GM18907 (cell line): ENCODE results near the gene ZNF618.
"Not testable (repeated sequence)": the region's sequence is repeated elsewhere in the genome, so short reads cannot be mapped to it uniquely, and the experiment has no call there.

Source experiments
- ATAC-seq: cut with Tn5 transposase; IDR thresholded peaks from one replicate; pipeline ENCODE4 v1.9.1; 2021; ENCODE audit warnings: mild to moderate bottlenecking, moderate library complexity; ENCODE audit not compliant: unreplicated experiment

Gene ZNF618

DNA sequence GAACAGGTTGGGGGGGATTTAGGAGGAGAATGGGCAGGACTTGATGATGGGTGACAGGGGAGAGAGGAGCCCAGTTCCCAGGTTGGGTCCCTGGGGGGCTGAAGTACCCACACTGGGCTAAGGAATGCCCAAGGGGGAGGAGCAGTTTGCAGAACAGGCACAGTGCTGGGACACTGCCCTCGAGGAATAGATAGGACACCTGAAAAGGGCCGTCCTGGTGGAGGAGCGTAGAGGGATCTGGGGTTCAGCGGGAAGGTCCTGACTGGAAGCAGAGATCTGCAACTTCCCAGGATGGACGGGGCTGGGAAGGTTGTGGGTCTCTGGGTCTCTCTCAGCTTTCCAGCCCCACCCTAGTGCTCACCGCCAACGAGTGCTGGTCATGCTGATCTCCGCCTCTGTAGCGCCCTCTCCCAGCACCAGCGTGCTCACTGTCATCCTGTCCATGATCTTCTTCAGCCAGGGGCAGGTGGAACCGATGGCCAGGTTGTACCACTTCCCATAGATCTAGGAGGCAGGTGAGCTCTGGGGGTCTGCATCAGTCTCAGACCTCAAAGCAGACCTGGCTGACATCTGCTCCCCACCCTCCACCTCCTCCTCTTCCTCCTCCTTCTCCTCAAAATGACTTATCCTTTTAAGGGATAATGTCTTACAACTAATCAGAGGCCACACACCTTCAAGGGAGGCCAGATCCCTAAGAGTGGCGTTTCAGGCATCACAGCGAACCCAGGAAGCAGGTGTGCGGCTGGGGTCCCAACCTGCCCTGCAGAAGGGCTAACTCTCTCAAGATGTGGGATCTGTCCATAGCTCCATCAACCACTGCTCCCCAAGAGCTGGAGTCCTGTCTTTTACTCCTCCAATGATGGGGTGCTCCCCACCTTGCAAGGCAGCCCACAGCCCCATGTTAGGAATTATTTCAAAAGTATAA lies 200.4 kb downstream of the ZNF618 start:
- ATAC-seq, result no peak

DNA sequence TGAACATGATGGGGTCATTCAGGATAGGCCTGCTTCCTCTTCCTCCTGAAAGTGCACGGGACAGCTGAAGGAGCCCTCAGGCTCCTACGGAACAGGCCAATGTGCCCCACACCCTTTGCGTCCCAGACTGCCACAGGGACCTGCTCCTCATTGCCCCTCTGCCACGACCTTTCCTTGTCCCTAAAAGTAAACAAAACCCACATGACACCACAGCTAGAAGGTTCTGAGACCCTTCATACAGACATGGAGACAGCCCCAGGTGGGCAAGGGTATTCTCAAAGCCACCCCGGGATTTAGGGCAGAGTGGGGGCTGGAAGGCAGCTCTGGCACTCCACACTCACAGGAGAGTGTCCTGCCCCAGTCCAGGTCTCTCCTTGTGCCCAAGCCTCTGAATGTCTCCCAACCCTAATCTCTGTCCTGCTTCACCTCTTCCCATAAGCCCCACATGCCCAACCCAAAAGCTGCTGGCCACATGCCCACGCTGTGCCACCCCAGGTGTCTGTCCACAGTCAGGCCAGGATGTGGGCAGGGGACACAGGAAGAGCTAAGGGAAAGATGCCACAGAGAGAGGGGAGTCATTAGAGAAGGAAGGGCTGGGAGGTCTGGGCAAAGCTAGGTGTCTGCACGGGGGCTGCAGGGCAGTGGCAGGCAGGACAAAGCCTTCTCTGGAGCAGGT lies 201.2 kb downstream of the ZNF618 start:
- ATAC-seq, result no peak

DNA sequence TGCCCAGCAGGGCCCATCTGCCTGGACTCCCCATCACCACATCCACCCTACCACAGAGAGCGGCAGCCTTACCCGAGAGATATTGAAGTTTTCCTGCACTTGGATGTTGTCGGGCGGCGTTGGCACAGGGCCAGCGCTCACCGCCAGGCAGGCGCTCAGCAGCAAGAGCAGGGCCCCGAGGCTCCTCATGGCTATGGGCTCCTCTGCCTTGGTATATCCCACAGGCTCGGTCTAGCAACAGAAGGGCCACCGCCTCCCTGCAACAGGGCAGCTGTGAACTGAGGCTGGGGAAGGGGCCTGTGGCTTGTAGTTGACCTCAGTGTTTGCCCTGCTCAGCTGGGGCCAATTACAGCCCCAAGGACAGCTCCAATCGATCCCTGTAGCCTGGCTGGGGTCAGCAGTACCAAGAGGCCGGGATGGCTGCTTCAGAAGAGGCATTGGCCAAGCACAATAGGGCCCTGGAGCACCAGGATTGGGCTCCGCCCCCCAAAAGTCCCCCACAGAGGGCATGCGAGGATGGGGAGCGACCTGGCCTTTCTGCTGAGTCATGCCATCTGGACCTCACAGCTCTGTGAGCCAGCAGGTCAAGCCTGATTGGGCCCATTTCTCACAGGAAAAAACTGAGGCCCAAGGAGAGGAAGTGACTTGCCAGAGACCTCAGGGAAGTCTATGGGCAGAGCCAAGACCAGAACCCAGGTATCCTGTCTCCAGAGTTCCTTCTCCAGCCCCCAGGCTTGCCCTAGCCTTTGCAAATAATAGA lies 202.1 kb downstream of the ZNF618 start, which contains the start of gene AMBP:
TSS of gene AMBP (minus strand) at position 280 of the 760 bp plus-strand sequence. CDS start at position 189, 91 bp downstream.
- ATAC-seq, result no peak

DNA sequence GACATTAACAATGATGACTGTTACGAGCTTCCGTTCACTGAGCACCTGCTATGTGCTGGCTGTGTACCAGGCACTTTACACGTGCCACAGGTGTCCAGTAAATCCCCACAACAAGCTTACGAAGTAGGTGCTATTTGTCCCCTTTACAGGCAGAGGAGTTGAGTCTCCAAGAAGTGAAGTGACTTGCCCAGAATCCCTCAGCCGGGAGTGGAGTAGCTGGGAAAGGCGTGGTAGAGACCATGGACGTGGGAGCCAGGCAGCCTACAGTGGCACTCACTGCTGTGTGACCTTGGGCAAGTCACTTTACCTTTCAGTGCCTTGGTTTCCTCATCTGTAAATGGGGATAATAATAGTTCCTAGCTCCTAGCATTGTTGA lies 202.7 kb downstream of the ZNF618 start:
- no peak for ATAC-seq

DNA sequence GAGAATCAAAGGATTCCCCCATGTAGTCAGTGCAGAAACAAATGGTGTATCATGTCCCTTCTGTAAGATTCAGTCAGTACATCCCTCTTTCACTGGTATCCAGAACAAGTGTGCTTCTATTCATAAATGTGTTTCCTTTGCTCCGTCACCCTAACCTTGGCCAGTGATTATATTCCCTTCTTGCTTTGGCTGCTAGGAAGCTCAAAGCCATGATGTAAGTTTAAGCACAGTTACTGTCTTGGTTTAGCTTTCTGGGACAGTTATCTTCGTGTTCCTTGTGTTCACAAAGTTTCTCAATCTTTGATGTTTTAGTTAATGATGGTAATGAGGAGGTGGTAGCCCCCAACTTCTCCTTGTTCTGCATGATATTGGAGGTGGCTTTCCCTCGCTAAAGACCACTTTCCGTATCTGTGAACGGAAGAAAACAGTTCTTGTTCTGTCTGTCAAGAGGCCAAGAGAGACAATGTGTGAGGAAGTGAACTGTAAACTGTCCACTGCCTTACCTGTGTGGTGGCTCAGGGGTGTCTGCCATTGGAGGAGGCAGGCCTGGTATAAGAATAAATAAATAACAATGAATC lies 204.2 kb downstream of the ZNF618 start:
- no peak for ATAC-seq

DNA sequence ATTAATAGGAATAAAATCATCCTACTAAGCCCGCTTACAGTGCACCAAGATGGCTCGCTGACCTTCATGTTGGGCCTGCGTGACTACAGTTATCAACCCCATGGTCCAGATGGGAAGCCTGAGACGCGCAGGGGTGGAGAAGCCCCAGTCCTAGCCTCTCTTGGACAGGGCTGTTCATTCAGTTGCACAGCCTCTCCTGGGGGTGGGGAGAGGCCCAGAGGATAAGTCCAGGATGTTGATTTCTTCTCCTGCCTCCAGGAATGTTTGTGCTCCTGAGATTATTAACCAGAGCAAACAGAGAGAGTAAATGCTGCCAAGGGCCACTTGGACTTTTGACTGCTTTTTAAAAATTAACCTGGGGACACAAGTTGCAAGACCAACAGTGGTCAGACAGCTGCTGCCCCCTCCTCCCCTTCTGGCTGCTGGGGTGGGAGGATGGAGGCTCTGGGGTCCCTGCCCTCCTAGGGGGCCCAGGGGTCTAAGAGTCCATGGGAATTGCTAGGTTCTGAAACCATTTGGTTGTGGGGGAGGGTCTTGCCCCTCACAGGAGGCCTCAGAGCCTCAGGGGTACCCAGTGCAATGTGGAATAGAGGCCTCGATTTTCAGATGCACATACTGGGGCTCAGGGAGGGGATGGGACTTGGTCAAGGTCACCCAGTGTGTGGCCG lies 204.8 kb downstream of the ZNF618 start:
- ATAC-seq, result no peak

DNA sequence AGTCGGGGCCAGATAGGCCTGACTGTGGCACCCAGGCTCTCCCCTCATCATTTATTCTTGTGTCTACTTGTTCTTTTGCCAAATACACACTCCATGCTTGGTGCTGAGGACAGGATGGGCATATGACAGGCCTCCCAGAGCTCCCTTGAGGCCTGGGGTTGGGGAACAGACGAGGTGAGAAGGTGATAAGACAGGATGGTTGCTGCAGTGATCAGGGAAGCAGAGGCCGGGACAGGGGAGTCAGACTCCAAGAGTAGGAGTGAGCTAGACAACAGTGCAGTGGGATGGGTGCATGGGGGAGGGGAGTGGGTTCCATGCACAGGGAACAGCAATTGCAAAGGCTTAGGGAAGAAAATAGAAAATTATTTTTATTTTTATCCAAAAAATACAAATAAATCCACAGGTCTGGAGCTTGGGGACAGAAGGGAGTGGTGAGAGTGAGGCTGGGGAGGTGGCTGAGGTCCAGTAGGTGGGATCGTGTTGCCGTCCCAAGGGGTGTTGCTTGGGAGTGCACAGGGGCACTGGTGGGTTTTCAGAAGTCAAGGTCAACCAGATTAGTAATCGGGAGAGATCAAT lies 205.4 kb downstream of the ZNF618 start:
- ATAC-seq, result no peak

DNA sequence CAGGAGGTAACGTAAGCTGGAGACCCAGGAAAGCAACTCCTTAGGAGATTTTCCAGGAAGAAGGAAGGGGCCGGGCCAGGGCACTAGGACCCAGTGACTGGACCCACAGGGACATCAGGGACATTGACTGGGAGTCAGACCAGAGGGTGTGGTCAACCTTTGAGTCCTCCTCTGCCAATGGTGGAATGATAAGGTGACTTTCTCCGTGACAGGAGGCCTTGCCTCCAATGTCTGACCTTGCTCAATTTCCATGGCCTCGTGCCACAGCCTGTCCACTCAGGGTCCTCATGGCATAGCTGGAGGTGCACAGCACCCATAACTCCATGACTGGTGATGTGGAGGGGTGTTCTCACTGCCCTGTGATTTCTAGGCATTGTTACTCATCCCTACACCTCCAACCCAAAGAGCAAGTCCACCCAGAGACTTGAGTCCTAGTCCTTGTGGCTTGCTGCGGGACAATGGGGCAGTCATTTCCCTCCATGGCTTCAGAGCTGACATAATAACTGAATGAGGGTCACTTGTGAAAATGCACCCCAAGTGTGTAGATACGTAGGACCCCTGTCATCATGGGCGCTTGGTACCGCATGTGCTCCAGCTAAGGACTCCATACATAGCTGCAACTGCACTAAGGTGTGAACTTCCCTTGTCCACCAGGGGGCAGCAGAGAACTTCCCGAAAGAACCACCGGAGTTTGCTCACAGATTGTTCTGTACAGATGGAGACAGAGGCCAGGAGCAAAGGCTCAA lies 206.1 kb downstream of the ZNF618 start:
- ATAC-seq, result peak; percentile 72

DNA sequence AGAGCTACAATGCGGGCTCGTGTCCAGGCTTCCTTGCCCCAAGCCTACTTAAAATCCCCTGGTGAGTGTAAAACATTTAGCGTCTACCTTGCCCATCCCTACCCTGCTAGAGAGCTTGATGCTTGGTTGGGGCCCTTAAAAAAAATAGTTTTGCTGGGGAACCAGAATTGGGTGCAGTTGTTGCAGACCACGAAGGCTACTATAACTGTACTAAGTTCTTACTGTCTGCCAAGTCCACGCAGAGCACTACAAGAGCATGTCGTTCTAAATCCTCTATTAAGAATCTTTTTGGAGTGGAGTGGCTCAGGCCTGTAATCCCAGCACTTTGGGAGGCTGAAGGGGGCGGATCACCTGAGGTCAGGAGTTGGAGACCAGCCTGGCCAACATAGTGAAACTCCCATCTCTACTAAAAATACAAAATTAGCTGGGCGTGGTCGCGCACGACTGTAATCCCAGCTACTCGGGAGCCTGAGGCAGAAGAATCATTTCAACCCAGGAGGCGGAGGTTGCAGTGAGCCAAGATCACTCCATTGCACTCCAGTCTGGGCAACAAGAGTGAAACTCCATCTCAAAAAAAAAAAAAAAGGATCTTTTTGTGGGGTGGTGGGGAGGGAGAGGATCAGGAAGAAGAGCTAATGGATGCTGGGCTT lies 206.8 kb downstream of the ZNF618 start:
- ATAC-seq, result not testable (repeated sequence)

DNA sequence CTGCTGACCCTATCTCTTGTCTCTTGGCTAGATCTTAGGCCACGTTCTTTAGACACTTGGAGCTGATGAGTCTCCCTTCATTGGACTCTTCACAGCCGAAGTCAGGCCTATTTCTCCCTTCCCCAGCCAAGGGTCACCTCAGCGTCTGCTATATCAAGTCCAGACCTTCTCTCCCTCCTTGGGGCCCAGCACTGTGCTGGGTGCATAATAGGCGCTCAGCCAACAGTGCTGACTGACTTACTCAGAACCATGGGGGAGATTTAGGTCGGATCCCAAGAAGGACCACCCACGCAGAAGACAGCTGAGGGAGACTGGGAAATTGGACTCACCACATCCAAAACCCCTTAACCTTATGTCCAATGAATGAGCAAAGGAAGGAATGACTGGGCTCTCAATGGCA lies 207.6 kb downstream of the ZNF618 start:
- no peak for ATAC-seq

DNA sequence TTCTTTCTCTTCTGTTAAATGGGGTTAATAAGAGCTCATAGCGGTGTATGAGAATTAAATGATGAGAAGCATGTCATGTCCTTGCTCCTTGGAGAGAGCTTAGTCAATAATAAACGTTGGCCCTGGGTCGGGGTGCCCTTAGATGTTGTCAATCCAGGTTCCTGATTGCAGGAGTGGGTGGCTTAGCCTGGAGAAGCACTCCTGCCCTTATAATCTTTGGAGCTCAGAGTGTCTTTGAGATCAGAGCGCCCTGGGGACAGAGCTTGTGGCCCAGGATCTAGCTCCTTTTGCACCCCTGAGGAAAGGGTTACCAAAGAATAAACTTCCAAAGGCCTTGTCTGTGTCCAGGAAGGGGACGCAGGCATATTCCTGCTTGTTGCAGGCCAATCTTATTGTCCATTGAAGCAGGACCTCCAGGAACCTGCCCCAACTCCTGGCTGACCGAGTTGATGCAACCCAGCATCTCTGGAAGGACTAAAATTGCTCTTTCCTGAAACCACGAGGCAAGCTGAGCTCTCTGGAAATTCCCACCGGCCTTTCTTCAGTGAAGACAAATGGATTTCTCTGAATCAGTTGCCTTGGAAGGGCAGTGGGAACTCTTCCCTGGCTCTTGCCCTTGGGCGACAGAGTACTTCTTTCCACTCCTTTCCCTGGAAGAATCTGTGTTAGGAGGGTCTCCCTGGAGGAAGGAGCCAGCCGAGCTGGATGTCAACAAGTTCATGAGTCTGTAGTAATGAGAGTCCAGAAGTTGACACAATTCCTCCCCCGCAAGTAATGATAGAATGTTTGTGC lies 208.4 kb downstream of the ZNF618 start:
- no peak for ATAC-seq

DNA sequence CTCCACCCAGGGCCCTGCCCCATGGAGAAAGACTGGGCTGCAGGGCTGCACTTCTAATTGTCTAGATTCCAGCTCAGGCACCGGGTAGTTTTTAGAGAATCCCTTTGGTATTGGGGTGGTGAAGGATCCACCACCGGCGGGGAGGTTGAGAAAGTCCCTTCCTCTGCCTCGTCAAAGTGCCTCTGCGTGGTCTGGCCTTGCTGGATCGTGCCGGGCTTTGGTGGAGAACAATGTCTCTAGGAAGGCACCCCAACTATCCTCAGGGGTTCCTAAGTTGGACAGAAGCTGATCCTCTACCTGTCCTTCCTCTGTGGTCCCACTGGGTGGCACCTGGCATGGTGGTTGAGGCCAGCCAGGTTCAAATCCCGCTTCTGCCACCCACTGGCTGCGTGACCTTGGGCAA lies 209.3 kb downstream of the ZNF618 start:
- ATAC-seq, result no peak

DNA sequence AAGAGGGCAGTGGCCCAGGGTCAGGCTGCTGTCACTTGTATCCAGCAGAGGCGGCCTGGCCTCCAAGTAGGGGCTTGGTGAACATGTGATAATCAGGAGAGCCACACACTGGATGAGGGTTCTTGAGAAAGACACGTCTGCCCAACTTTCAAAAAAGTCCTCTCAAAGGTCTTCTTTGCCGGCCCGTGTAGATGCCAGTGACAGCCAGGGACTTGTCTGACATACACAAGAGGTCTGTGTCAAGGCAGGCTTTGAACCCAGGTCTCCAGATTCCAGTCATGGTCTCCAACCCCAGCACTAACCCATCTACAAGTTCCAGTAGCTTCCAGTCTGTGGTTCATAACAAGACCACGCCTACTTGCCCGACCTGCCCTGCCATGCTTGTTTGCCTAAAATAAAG lies 209.9 kb downstream of the ZNF618 start:
- no peak for ATAC-seq

DNA sequence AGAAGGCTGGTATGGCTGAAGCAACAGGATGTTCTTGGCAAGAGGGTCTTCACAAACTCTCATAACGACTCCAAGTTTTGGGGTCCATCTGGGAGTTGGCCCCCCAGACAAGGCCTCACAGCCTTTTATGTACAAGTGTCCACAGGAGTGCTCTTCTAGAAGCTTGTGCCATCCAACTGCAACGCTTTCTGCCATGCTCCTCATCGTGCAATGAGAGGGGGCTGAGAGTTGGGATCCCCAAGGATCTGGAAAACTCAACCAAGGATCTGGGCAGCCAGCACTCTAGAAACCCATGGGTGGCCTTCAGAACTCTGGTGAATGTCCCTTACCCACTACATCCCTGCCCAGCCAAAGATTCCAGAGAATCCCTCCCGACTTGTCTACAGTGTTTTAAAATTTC lies 210.5 kb downstream of the ZNF618 start:
- no peak for ATAC-seq

DNA sequence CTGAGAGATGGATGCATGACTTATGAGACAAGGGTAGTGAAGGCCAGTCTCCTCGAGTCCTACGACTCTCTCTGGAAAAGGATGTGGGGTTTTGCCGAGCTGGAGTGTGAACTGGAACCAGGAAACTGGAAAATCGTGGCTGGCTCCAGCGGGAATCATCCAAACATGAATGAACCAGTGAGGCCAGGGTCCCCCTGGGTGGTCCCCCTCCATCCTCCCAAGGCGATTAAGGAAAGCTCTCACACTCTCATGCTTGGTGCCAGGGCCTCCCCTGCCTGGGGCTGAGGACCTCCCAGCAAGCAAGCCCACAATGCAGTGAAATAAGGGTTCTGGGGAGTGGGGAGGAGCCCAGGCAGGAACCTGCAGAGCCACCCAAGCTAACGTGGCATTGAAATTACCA lies 211.6 kb downstream of the ZNF618 start:
- no peak for ATAC-seq

DNA sequence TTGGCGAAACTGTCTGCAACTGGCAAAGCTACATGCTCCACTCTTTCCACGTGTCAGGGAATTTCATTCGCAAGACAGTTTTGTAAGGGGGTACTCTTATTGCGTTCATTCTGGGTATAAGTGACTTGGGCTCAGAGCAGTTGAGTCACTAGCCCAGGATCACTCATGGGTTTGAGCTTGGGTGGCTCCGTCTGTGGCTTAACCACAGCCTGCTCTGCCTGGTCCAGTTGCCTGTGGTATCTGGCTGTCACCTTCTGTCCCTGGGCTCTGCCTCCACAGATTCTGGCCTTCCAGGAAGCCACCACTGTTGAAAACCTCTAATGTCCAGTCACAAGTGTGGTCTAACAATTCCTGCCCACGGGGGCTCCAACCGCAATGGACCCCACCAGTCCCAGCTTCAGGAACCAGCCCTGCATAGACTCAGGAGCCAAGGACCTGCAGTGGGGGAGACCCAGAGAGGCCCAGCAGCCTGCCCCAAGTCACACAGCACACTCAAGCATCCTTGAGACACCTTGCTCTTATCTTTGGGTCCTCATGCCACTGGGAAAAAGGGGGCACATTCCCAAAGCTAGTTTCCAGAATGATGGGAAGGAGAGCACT lies 212.6 kb downstream of the ZNF618 start:
- ATAC-seq, result no peak

DNA sequence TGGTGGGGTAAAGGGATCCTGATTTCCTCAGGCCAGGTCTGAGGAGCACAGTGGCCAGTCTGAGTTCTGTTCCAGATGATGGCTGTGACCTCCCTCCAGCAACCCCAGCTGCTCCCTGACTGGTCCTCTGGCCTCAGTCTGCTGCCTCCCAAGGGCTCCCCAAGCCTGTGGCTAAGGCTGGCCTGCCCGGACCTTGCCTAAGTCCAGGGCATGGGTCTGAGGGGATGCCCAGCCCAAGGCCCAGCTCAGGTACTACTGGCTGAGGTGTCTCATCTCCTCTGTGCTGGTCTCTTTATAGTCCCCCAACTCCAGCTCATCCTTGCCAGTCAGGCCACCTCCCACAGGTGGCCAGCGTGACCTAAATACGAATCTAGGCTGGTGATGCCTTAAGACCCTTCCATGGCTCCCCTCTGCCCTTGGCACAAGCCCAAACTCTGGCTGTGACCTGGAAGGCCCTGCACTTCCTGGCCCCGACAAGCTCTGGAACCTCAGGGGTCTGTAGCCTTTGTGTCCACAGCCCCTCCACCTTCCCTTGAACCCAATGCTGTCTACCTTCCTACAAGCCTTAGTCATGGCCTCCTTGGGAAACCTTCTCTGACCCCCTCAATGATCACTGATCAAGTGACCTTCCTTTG lies 213.2 kb downstream of the ZNF618 start:
- no peak for ATAC-seq
